Endothelial cell (in vitro differentiated cells): ENCODE data around the gene TSC2. TPM values are rescaled to one million over a fixed set of nuclear protein-coding genes. Genes with fewer than 3 reads are reported as not detected.
A peak's percentile ranks its signal among the peaks of the same experiment; 100 is the strongest.

Experiments used
- DNase-seq: peaks from one replicate; pipeline ENCODE4 v3.0.0; 2021; ENCODE audit warnings: low spot score
- H3K27ac Mint-ChIP-seq: one replicate; pipeline ENCODE4 v1.8.0; 2021; ENCODE audit warnings: mixed read lengths, inconsistent platforms; ENCODE audit not compliant: unreplicated experiment
- H3K27me3 Mint-ChIP-seq: one replicate; pipeline ENCODE4 v1.8.0; 2021; ENCODE audit warnings: mild to moderate bottlenecking, moderate library complexity, mixed read lengths, inconsistent platforms; ENCODE audit not compliant: unreplicated experiment
- H3K36me3 Mint-ChIP-seq: one replicate; pipeline ENCODE4 v1.8.0; 2021; ENCODE audit warnings: mild to moderate bottlenecking, low read depth, mixed read lengths, inconsistent platforms; ENCODE audit not compliant: unreplicated experiment
- H3K4me1 Mint-ChIP-seq: one replicate; pipeline ENCODE4 v1.8.0; 2021; ENCODE audit warnings: mild to moderate bottlenecking, mixed read lengths, inconsistent platforms; ENCODE audit not compliant: unreplicated experiment
- H3K4me3 Mint-ChIP-seq: one replicate; pipeline ENCODE4 v1.8.0; 2021; ENCODE audit warnings: mild to moderate bottlenecking, mixed read lengths, inconsistent platforms; ENCODE audit not compliant: unreplicated experiment
- H3K9me3 Mint-ChIP-seq: one replicate; pipeline ENCODE4 v1.8.0; 2021; ENCODE audit warnings: mixed read lengths, inconsistent platforms; ENCODE audit not compliant: unreplicated experiment
- total RNA-seq: library from RNA; stranded (reverse); fragmentation: NEBNext Ultra II Directional; extraction: Animal tissue kit (Norgen Biotek cat#: 25700); gene quantifications from one replicate; pipeline ENCODE4 v1.2.1, GENCODE V29; 2021; ENCODE audit not compliant: unreplicated experiment
- TF ChIP-seq, protein P1 (sequence below): fragments of 200-600 bp; sonication (generic); IDR thresholded peaks from one replicate; pipeline ENCODE4 v1.5.0; 2021; ENCODE audit warnings: antibody characterized with exemption; ENCODE audit not compliant: unreplicated experiment

Gene TSC2
- total RNA-seq, 1 donor from 2014 or later: 180 TPM

DNA sequence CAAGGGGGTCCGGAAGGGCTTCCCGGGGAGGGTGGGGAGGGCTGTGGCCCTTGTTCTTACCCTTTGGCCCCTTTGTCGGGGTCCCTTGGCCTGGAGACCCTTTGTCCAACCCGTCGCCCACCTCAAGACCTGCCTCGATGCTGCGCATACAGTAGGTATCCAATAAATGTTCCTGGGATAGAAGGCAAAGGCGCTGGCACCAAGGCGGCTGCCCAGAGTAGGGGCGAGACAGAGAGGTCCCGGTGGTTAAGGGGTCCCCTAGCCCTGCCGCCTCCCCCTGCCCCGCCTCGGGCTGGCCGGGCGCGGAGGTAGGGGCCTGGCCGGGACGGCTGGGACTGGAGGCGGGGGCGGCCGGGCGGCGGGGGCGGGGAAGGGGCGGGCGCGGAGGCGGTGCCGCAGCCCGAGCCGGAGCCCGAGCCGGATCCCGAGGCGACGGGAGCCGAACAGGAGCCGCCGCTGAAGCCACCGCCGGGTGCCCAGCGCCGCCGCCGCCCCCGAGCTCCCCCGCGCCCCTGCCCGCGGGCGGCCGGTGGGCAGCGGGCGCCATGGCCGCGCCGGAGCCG, 21.2 kb upstream of the TSC2 start, which contains the start of gene NHERF2:
NHERF2 (plus strand) TSS at position 442 of the 563 bp plus-strand sequence; CDS start at position 546, 104 bp downstream.
- no peaks in the 10 kb centered on the region for H3K36me3 Mint-ChIP-seq
- peak within 1 kb of the TSS; percentile 92 for H3K4me3 Mint-ChIP-seq
- H3K4me1 Mint-ChIP-seq: peaks cover 10% of the 10 kb centered on the region
- no peak within 1 kb of the TSS for H3K27ac Mint-ChIP-seq
- H3K9me3 Mint-ChIP-seq: no peaks in the 10 kb centered on the region
- TF ChIP-seq, protein P1, sequence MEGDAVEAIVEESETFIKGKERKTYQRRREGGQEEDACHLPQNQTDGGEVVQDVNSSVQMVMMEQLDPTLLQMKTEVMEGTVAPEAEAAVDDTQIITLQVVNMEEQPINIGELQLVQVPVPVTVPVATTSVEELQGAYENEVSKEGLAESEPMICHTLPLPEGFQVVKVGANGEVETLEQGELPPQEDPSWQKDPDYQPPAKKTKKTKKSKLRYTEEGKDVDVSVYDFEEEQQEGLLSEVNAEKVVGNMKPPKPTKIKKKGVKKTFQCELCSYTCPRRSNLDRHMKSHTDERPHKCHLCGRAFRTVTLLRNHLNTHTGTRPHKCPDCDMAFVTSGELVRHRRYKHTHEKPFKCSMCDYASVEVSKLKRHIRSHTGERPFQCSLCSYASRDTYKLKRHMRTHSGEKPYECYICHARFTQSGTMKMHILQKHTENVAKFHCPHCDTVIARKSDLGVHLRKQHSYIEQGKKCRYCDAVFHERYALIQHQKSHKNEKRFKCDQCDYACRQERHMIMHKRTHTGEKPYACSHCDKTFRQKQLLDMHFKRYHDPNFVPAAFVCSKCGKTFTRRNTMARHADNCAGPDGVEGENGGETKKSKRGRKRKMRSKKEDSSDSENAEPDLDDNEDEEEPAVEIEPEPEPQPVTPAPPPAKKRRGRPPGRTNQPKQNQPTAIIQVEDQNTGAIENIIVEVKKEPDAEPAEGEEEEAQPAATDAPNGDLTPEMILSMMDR: no peak
- DNase-seq: no peak
- peaks cover 17% of the 10 kb centered on the region for H3K27me3 Mint-ChIP-seq

DNA sequence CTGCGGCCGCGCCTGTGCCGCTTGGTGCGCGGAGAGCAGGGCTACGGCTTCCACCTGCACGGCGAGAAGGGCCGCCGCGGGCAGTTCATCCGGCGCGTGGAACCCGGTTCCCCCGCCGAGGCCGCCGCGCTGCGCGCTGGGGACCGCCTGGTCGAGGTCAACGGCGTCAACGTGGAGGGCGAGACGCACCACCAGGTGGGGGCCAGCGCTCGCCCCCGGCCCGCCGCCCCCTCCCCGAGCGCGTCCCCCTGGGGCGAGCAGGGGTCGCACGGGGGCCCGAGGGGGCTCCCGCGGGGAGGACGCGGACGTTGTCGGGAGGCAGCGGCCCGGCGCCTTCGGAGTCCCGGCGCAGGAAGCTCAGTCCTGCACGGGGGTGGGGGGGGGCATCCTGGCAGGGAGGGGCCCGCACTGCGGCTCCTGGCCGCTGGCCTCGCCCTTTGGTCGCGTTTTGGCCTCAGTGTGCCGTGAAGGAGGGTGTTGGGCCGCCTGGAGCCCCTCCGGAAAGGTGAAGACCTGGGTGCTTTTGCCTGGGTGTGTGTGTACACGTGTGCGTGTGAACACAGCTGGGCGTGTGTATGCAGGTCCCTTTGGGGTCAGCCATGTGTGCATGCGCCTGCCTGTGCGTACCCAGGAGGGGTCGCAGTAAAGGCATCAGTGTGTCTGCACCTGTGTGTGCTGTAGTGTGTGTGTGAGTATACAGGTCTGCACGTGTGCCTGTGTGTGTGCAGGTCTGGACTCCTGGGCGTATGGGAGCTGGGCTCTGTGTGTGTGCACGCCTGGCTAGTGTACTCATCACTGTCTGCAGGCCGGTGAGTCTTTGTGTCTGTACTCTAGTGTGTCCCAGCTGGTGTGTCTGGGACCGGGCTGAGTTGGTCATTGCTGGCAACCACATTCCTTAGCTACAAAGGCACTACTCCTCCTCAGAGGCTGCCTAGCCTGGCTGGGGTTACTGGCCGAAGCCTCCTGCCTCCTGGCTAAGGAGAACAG, 20.5 kb upstream of the TSC2 start:
- peaks cover 15% of the 10 kb centered on the region for H3K27me3 Mint-ChIP-seq
- no peaks in the 10 kb centered on the region for H3K9me3 Mint-ChIP-seq
- TF ChIP-seq, protein P1: no peak
- no peak for DNase-seq
- H3K4me3 Mint-ChIP-seq: peak overlapping the region; percentile 92
- H3K36me3 Mint-ChIP-seq: no peaks in the 10 kb centered on the region
- peaks cover 14% of the 10 kb centered on the region for H3K4me1 Mint-ChIP-seq
- H3K27ac Mint-ChIP-seq: no peak overlapping the region

DNA sequence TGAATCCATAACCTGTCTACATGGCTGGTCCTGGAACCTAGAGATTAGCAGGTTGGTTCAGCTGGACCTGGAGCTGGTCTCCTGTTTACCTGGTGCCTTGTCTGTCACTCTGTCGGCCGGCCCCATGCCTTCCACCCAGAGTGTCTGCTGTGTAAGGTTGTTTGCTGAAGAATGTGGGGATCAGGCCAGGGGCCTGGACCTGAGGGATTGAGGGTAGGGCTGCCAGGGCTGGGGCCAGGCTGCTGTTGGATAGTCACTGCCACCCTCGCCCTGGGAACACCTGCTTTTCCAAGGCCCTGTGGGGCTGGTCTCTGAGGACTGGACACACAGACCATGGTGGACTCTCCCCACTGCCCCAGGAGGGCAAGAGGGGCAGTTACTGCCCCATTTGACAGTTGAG, 19.6 kb upstream of the TSC2 start:
- TF ChIP-seq, protein P1: no peak
- H3K4me1 Mint-ChIP-seq: peaks cover 17% of the 10 kb centered on the region
- no peak overlapping the region for H3K4me3 Mint-ChIP-seq
- H3K27ac Mint-ChIP-seq: no peak overlapping the region
- no peak for DNase-seq
- H3K9me3 Mint-ChIP-seq: no peaks in the 10 kb centered on the region
- H3K27me3 Mint-ChIP-seq: peaks cover 15% of the 10 kb centered on the region
- no peaks in the 10 kb centered on the region for H3K36me3 Mint-ChIP-seq

DNA sequence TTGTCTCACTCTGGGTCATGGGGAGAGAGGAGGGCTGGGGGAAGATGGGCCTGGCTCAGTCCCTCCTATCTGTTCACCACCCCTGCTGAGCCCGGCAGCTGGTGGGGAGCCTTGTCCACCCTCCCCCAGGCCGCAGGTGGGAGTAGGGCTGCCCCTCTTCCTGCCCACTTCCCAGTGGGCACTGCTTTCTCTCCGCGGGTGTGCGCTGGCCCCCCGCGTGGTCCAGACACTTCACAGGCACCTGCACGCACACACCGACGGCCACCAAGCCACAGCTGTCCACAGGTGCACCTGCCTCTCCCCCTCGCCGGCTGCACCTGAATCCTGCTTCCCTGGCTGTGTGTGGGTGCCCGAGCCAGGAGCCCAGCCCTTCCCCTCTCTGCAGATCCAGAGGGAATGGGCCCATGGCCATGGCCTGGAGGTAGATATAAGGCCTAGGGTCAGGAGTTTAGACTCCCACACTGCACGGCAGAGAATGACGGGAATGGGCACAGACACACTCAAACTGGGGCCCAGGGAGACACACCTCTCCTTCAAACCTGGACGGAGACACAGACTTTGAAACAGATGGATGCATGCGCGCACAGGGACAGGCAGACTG, 19.1 kb upstream of the TSC2 start:
- H3K27me3 Mint-ChIP-seq: peaks cover 13% of the 10 kb centered on the region

More for the DNA sequence above, 19.1 kb upstream of the TSC2 start:
- Mint-ChIP-seq H3K4me1 (peaks cover 17% of the 10 kb centered on the region), H3K9me3 (no peaks in the 10 kb centered on the region), H3K36me3 (no peaks in the 10 kb centered on the region), H3K4me3 (no peak overlapping the region), H3K27ac (no peak overlapping the region)
- TF ChIP-seq, protein P1: no peak
- DNase-seq: no peak
